ENCODE measurements around the gene WBP2.
A peak's percentile ranks its signal among the peaks of the same experiment; 100 is the strongest.

Gene WBP2

GRCh38 chr17:75843577-75844529 lies 11.3 kb downstream of the WBP2 start, which contains the start of gene UNC13D:
Gene UNC13D, minus strand, starts transcription at chr17:75844404. Its CDS starts 67 bp downstream, at chr17:75844337.
- peak; percentile 75 for DNase-seq

DNA sequence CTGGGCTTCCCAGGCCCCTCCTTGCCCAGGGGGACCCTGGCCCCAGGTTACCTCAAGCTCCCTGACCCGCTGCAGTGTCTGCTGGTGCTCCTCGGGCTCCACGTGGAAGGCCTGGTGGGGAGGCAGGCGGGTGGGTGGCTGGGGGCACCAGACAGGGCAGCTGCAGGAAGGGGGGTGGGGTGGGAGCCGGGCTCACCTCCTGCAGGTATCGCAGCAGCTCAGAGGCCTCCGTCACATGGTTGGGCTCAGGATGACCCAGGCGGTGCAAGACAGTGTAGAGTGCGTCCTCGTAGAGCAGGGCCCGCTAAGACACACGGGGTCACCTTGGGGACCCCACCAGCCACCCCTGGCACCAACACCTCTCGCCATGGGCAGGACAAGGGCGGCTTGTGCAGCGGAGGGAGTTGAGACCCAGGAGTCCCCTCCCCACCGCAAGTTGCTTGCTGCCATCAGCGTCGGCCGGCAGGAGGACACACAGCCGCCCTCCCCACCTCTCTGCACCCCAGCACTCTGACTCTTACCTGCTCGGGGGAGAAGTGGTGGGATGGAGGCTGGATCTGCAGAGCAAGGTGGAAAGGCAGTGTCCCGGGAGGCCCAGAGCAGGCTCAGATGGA lies 12.1 kb downstream of the WBP2 start:
- peak; percentile 47 for DNase-seq

GRCh38 chr17:75842411-75842810 lies 12.7 kb downstream of the WBP2 start:
- no peak for DNase-seq

- DNase-seq = no peak
Measured at GRCh38 chr17:75840799-75841164, 14.4 kb downstream of the WBP2 start.

DNA sequence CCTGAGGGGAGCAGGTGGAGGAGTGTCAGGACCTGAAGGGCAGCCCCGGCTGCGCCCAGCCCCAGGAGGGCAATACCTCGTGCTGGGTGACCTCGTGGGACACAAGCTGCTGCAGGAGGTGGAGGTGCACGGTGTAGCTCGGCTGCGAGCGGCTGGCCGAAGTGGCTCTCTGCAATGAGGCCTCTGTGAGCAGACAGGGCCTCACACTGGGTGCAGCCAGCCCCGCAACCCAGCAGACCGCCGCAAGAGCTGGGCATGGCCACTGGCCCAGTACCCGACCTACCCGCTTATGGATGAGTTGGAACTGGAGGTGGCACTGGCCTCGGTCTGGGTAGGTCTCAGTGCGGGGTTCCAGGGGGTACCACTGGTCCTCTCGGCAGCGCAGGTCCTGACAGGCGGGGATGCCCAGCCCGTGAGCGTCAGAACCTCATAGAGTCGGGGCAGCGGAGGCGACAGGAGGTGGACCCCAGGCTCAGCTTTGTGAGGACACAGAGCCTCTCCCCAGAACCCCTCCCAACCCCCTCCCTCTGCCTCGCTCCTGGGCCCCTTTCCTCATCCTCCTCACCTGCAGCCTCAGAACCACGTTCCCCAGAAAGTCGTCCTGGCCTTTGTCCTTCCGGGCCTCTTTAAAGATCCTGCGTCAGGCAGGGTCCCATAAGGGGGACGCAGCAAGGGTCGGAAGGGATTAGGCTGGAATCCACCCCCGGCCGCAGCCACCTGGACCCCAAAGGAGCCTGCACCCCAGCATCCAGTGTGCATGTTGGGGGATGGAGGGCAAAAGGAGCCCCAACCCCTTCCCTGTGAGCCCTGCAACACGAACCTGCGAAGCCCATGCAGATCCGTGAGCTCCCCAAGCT lies 15.0 kb downstream of the WBP2 start:
- DNase-seq = no peak

GRCh38 chr17:75838410-75838809 lies 16.7 kb downstream of the WBP2 start:
- no peak for DNase-seq

GRCh38 chr17:75837899-75838298 lies 17.2 kb downstream of the WBP2 start:
- DNase-seq = no peak

- DNase-seq = no peak
Measured at GRCh38 chr17:75836605-75837004, 18.5 kb downstream of the WBP2 start.

GRCh38 chr17:75835654-75835987 lies 19.5 kb downstream of the WBP2 start:
- DNase-seq = no peak

- no peak for DNase-seq
Measured at GRCh38 chr17:75834928-75835653, 20.0 kb downstream of the WBP2 start.

DNA sequence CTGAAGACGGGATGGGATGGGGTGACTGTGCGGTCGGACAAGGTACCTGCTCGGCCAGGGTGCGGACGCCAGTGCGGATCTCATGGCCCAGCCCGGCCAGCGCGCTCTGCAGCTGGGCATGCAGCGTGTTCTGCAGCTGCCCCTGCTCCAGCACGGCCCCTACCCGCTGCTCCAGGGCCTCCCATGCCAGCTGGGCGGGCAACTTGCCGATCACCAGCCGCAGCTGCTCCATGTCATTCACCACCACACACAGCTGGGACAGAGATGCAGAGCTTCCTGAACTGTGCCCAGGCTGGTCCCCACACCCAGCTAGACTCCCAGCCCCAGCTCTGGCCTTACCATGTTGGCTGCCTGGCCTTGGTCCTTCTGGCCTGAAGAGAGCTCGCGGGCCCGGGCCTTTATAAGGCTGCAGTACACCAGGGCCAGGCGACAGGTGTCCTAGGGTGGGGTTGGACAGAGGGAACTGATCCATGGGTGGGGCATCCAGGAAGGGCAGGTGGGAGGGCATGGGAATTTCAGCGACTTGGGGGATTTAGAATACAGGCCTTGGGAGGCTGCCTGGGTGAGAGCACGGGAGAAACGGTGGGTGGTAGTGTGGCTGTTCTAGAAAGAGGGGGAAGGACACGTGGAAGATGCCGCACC lies 20.7 kb downstream of the WBP2 start:
- no peak for DNase-seq

DNA sequence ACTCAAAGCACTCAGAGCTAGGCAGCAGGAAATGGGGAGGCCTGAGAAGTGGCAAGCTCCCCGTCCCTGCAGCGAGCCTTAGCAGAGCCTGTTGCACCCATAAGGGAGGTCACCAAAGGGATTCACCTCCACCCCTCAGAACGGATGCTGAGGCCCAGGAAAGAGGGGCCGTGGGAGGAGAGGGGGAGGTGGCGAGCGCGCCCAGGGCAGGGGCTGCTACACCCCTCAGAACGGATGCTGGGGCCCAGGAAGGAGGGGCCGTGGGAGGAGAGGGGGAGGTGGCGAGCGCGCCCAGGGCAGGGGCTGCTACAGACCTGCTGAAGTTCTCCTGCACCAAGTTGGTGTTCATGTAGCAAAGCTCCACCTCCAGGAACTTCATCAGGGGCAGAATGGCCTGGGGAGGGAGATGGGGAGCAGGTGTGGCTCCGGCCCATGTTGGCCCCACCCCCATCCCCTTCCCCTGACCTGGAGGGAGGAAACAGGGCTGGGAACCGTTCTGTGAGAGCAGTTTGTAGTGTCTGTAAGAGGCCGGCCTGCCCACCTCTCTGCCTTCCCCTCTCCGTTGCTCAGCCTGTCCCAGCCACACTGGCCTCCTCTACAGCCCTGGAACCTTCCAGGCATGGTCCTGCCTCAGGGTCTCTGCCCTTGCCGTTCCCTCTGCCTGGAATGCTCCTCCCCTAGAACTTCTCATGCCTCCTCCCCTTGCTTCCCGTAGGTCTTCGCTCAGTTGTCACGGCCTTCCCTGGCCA lies 22.3 kb downstream of the WBP2 start:
- peak; percentile 44 for DNase-seq

DNA sequence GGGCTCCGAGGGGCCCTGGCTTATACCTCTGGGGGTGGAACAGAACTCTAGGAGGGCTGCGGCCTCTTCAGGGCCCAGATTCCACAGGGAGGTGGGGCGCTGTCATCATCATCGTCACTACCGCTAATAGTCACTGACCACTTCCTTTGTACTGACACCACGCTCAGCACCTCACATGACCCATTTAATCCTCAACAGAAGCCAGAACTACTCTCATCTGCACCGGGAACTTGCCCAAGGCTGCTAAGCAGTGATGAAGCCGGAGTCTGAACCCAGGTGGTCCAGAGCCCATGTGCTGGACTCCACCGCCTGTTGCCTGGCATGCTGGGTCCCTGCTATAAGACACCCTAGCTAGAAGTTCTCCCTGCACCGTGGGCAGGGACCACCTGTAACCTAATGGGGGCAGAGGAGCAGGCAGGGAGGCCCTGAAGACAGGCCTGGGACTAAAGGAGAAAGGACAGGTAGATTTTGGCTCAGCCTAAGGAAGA lies 22.9 kb downstream of the WBP2 start:
- DNase-seq = peak; percentile 64

- DNase-seq = no peak
Measured at GRCh38 chr17:75831032-75831571, 24.0 kb downstream of the WBP2 start.

- DNase-seq = peak; percentile 70
Measured at GRCh38 chr17:75830164-75831031, 24.7 kb downstream of the WBP2 start.

DNA sequence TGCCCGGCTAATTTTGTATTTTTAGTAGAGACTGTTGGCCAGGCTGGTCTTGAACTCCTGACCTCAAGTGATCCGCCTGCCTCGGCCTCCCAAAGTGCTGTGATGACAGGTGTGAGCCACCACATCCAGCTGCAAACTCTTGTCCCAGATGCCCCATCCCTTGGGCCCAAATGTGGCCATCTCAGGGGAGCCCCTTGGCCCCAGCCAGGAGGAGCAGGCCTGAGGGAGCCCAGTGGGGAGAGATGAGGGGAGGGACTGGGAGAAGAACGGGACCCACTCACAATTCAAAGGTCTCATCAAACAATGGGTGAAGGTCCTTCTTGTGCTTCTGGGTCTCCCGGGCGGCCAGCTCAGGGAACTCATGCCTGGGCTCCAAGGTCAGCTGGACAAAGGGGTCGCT lies 25.4 kb downstream of the WBP2 start:
- DNase-seq = no peak

- DNase-seq = no peak
Measured at GRCh38 chr17:75828741-75829140, 26.4 kb downstream of the WBP2 start.

DNA sequence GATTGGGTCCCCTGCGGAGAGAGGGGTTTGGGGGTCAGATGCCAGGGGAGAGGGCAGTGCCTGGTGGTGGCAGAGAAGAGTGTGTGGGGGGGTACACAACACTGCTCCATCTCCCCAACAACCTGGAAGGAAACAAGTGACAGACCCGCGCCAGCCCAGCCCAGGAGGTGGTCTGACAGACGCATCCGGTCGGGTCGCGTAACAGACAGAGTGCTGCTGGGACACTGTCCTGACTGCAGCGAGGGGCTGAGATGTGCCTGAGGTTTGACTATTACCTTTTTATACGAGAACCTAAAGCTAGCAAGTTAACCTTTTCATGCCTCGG lies 27.1 kb downstream of the WBP2 start:
- DNase-seq = no peak

DNA sequence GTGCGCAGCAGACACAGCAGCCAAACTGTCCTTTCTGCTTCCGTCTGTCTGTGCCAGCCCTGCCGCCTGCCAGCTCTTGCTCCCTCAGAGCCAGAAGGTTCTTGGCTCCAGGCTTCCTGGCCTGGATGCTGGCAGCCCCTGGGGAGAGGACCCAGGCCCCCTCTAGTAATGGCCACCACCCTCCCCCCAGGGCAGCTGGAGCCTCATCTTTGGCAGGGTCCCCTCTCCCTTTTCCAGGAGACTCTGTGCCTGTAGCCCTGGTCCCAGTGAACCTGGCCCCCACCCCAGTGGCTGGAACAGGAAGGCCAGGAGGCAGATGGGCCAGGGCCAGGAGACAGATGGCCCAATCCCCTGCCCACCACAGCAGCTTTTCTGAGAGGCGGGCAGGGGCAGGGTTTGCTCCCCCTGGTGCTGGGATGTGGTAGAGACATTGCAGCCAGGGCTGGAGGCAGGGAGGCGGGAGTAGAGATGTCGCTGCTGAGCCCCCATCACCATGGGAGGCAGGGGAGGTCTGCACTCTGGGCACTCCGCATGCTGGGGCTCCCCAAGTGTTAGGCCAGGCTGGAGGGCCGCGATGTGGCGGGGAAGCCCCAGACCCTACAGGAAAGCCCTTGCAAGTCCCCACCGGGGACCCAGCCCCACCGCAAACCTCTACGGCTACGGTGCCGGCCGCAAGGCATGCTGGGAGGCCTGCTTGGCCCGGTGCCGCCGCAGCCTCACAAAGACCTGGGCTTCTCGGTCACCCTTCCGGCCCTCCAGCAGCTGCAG lies 27.6 kb downstream of the WBP2 start:
- DNase-seq = peak; percentile 80

Data from stimulated activated CD8-positive, alpha-beta memory T cell treated with anti-CD3 and anti-CD28 coated beads, Interleukin-4, amount 100 ng/mL, for 48 hours (primary cell).